Central memory CD8-positive, alpha-beta T cell (primary cell): ENCODE results near the gene ASB18.

Experiments used
- ATAC-seq: fragments of 150-1000 bp; cut with Tn5 transposase; replicated peaks from 2 replicates; pipeline ENCODE4 v1.10.0; 2022; ENCODE audit warnings: mild to moderate bottlenecking, moderate FRiP score, moderate number of reproducible peaks; ENCODE audit not compliant: poor library complexity, severe bottlenecking; ENCODE audit errors: extremely low read depth
- DNase-seq, 2 donors: peaks; one replicate each; pipeline ENCODE4 v3.0.0; 2021; ENCODE audit warnings: low spot score in 2 of 2
- H3K27ac Mint-ChIP-seq: one replicate; pipeline ENCODE4 v1.8.0; 2022; ENCODE audit warnings: low read depth, mild to moderate bottlenecking, moderate library complexity, mixed read lengths
- H3K27me3 Mint-ChIP-seq: one replicate; pipeline ENCODE4 v1.8.0; 2022; ENCODE audit warnings: mixed read lengths
- H3K36me3 Mint-ChIP-seq: one replicate; pipeline ENCODE4 v1.8.0; 2022; ENCODE audit warnings: mild to moderate bottlenecking, moderate library complexity, mixed read lengths; ENCODE audit not compliant: insufficient read depth
- H3K4me1 Mint-ChIP-seq: one replicate; pipeline ENCODE4 v1.8.0; 2022; ENCODE audit warnings: mixed read lengths
- H3K4me3 Mint-ChIP-seq: one replicate; pipeline ENCODE4 v1.8.0; 2022; ENCODE audit warnings: mild to moderate bottlenecking, moderate library complexity, mixed read lengths
- H3K9me3 Mint-ChIP-seq: one replicate; pipeline ENCODE4 v1.8.0; 2022; ENCODE audit warnings: mixed read lengths

The ASB18 gene

GRCh38 chr2:236250286-236250685, 13.9 kb downstream of the ASB18 start:
- no peak overlapping the region for H3K4me3 Mint-ChIP-seq
- H3K27ac Mint-ChIP-seq, result no peak overlapping the region
- DNase-seq (no peak), ATAC-seq (no peak)
- H3K9me3 Mint-ChIP-seq, result no peaks in the 10 kb centered on the region
- H3K4me1 Mint-ChIP-seq, result no peaks in the 10 kb centered on the region
- peaks cover 70% of the 10 kb centered on the region for H3K27me3 Mint-ChIP-seq
- no peaks in the 10 kb centered on the region for H3K36me3 Mint-ChIP-seq

GRCh38 chr2:236249066-236249465, 15.1 kb downstream of the ASB18 start:
- Mint-ChIP-seq H3K27me3 (peaks cover 74% of the 10 kb centered on the region), H3K4me3 (no peak overlapping the region), H3K27ac (no peak overlapping the region), H3K9me3 (no peaks in the 10 kb centered on the region), H3K36me3 (no peaks in the 10 kb centered on the region), H3K4me1 (no peaks in the 10 kb centered on the region)
- no peak for ATAC-seq
- DNase-seq, result no peak

GRCh38 chr2:236246711-236247246, 17.4 kb downstream of the ASB18 start:
- no peak for ATAC-seq
- Mint-ChIP-seq H3K27ac (no peak overlapping the region), H3K4me3 (no peak overlapping the region), H3K36me3 (no peaks in the 10 kb centered on the region), H3K27me3 (peaks cover 66% of the 10 kb centered on the region), H3K4me1 (no peaks in the 10 kb centered on the region), H3K9me3 (no peaks in the 10 kb centered on the region)
- DNase-seq, result no peak

- peaks cover 71% of the 10 kb centered on the region for H3K27me3 Mint-ChIP-seq
Observed at GRCh38 chr2:236244256-236244655, 19.9 kb downstream of the ASB18 start.

GRCh38 chr2:236242057-236242495, 22.1 kb downstream of the ASB18 start:
- Mint-ChIP-seq H3K27me3 (peaks cover 67% of the 10 kb centered on the region), H3K27ac (no peak overlapping the region), H3K9me3 (no peaks in the 10 kb centered on the region), H3K36me3 (peaks cover 1% of the 10 kb centered on the region), H3K4me1 (no peaks in the 10 kb centered on the region), H3K4me3 (no peak overlapping the region)
- DNase-seq (no peak), ATAC-seq (no peak)

More at GRCh38 chr2:236244256-236244655, 19.9 kb downstream of the ASB18 start:
- Mint-ChIP-seq H3K36me3 (peaks cover 1% of the 10 kb centered on the region), H3K27ac (no peak overlapping the region), H3K4me1 (no peaks in the 10 kb centered on the region), H3K4me3 (no peak overlapping the region), H3K9me3 (no peaks in the 10 kb centered on the region)
- DNase-seq (no peak), ATAC-seq (no peak)

GRCh38 chr2:236241181-236242056, 22.8 kb downstream of the ASB18 start:
- peaks cover 1% of the 10 kb centered on the region for H3K36me3 Mint-ChIP-seq

GRCh38 chr2:236240228-236240990, 23.8 kb downstream of the ASB18 start:
- H3K4me1 Mint-ChIP-seq, result no peaks in the 10 kb centered on the region
- no peak overlapping the region for H3K27ac Mint-ChIP-seq
- DNase-seq (no peak), ATAC-seq (no peak)
- H3K9me3 Mint-ChIP-seq, result no peaks in the 10 kb centered on the region
- H3K4me3 Mint-ChIP-seq, result no peak overlapping the region
- peaks cover 1% of the 10 kb centered on the region for H3K36me3 Mint-ChIP-seq
- peaks cover 66% of the 10 kb centered on the region for H3K27me3 Mint-ChIP-seq

More at GRCh38 chr2:236241181-236242056, 22.8 kb downstream of the ASB18 start:
- H3K9me3 Mint-ChIP-seq, result no peaks in the 10 kb centered on the region
- no peak for DNase-seq
- no peak overlapping the region for H3K4me3 Mint-ChIP-seq
- no peak overlapping the region for H3K27ac Mint-ChIP-seq
- ATAC-seq, result no peak
- H3K4me1 Mint-ChIP-seq, result no peaks in the 10 kb centered on the region
- H3K27me3 Mint-ChIP-seq, result peaks cover 66% of the 10 kb centered on the region

GRCh38 chr2:236239276-236240065, 24.7 kb downstream of the ASB18 start:
- no peaks in the 10 kb centered on the region for H3K4me1 Mint-ChIP-seq
- DNase-seq (no peak), ATAC-seq (no peak)
- H3K36me3 Mint-ChIP-seq, result peaks cover 2% of the 10 kb centered on the region
- peaks cover 64% of the 10 kb centered on the region for H3K27me3 Mint-ChIP-seq
- no peaks in the 10 kb centered on the region for H3K9me3 Mint-ChIP-seq
- no peak overlapping the region for H3K27ac Mint-ChIP-seq
- no peak overlapping the region for H3K4me3 Mint-ChIP-seq

- no peak overlapping the region for H3K4me3 Mint-ChIP-seq
- no peaks in the 10 kb centered on the region for H3K9me3 Mint-ChIP-seq
- no peak overlapping the region for H3K27ac Mint-ChIP-seq
- ATAC-seq (no peak), DNase-seq (no peak)
- H3K4me1 Mint-ChIP-seq, result no peaks in the 10 kb centered on the region
- peaks cover 66% of the 10 kb centered on the region for H3K27me3 Mint-ChIP-seq
- H3K36me3 Mint-ChIP-seq, result peaks cover 2% of the 10 kb centered on the region
Observed at GRCh38 chr2:236238751-236239150, 25.5 kb downstream of the ASB18 start.

- Mint-ChIP-seq H3K4me1 (no peaks in the 10 kb centered on the region), H3K9me3 (no peaks in the 10 kb centered on the region), H3K36me3 (peaks cover 2% of the 10 kb centered on the region), H3K27ac (no peak overlapping the region), H3K27me3 (peaks cover 72% of the 10 kb centered on the region), H3K4me3 (no peak overlapping the region)
- no peak for DNase-seq
- no peak for ATAC-seq
Observed at GRCh38 chr2:236237468-236238190, 26.6 kb downstream of the ASB18 start.

GRCh38 chr2:236236559-236237452, 27.4 kb downstream of the ASB18 start:
- Mint-ChIP-seq H3K27me3 (peaks cover 80% of the 10 kb centered on the region), H3K9me3 (no peaks in the 10 kb centered on the region)
- ATAC-seq, result no peak

More at GRCh38 chr2:236236559-236237452, 27.4 kb downstream of the ASB18 start:
- Mint-ChIP-seq H3K4me1 (no peaks in the 10 kb centered on the region), H3K27ac (no peak overlapping the region), H3K4me3 (no peak overlapping the region), H3K36me3 (peaks cover 2% of the 10 kb centered on the region)
- DNase-seq, result no peak
